HG03039 (cell line): ENCODE measurements around the gene POLG2.
"Not testable (repeated sequence)": the region's sequence is repeated elsewhere in the genome, so short reads cannot be mapped to it uniquely, and the experiment has no call there.

Experiments
- ATAC-seq: cut with Tn5 transposase; IDR thresholded peaks from one replicate; pipeline ENCODE4 v1.9.1; 2021; ENCODE audit warnings: mild to moderate bottlenecking, moderate library complexity; ENCODE audit not compliant: unreplicated experiment

Gene POLG2

DNA sequence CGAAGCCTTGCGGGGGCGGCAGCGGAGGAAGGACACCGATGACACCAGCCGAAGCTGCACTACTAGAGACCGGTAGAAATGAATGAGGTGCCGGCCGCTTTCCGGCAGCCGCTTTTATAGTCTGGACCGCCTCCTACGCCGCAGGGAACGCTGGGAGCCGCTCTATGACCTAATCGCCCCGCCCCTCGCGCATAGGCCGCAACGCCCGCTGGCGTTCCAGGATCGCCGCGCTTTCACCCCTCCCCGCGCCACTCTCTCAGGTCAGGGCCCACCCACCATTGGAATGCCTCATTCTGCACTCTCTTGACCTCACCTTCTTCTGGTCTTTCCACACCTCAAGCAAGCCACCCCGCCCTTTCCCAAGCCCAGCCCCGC lies 9.3 kb upstream of the POLG2 start, which contains the start of gene DDX5:
Gene DDX5 (minus strand): TSS at position 89 of the 375 bp plus-strand sequence. CDS start 170 bp downstream, outside the sequence.
- peak; percentile 50 for ATAC-seq

DNA sequence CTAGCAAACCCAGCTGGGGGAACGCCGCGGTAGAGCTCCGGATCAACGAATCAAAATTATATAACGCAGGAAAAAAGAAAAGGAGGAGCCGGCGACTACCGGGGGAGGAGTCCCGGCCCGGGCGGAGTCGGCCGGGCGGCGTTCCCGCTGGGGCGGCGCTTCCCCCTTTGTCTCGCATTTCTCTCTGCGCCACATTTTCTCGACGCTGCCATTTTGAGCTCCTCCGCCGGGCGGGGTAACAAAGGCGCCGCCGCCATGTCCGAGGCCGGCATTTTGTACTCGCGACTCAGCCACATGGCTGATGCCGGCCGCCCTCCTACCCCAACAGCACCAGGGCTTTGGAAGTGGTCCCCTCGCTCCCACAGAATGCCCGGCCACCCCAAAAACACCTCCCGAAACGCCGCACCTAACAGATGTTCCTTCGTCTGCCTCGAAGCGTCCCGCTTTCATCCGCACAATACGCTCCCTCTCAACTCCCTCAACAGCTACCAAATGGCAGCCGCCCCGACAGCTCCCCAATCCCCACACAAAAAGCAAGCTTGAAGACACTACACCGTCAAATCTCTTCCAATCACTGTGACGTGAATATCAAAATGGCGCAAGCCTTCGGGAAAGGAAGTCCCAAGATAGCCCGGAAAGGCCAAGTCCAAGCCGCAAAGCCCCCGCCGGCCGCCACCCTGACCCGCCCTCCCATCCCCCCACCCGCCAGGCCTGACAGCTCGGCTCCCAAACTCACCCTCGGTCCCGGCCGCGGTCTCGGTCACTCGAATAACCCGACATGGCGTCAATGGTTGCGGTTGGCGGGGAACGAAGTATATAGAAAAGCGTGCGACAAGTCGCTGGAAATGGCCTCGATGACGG lies 8.7 kb upstream of the POLG2 start:
- ATAC-seq, result no peak

DNA sequence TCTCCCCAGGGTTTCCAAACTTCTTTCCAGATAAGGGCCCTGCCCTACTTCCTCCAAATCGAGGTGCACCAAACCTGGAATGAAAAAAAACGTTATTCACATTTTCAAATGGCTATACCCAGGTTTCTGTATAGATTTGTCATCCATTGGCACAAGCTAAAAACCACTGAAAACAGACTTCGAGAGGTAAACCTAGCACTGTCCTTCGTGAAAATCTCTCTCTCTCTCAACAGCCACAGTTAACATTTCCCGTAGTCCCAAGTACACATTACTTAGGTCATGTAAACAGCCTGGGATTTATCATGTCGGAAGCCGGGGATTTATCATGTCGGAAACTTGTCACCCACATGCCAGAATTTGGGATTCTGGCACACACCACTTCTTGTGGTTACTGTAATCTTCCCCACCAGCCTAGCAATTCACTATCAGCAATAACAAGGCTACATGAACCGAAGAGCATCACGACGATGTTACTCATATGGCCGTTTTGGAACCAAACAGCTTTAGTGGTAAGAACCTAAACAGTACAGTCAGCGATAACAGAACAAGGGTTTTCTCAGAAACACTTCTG lies 8.0 kb upstream of the POLG2 start:
- ATAC-seq, result no peak

DNA sequence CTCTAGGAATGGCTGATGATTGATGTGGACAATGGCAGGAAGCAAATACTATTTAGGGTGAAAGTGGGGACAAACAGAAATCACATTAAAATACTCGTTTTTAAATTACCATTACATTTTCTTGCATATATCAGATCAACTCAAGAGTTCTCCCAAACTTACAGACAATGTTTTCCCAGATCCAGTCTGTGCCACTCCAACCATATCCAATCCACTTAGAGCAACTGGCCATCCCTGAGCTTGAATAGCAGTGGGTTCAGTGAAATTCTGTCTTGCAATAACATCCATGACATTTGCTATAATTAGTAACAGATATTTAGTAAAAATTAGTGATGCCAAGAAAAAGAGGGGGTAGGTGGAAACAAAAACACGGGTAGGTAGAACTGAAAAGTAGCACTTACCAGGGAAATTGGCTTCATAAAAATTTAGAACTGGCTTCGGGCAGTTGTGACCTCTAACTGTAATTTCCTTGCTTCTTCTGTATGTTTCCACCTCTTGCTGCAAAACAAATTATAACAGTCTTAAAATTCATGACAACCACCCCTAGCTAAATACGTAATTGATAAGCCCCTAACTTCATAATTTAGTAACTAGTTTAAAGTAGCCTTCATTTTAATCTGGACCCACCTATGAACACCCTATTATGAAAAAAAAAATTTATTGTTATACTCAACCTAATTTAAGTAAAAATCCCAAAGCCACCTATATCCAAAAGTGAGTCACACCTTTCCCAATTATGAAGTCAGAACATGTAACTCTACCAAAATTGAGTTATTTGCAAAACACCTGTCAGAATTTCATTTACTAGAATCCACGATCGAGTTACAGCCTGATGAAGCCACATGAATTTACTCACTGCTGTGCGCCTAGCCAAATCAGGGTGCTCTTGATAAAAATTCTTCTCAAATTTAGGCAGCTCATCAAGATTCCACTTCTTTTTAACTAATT lies 7.2 kb upstream of the POLG2 start:
- no peak for ATAC-seq

DNA sequence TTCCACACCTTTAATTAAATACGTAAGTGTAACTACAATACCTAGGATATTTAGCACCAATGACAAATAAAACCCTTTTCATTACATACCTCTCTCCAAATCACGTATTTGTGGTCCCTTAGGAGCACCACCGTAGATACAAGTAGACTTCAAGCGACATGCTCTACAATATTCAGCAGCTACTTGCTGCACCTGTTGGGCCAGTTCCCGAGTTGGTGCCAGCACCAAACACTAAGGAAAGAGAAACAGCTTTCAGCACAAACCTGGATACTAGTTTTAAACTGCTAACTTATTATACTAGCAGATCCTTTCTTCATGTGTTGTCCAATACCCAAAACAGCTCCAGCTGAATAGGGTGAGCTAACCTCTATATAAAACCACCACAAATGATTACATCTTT lies 6.5 kb upstream of the POLG2 start:
- no peak for ATAC-seq

DNA sequence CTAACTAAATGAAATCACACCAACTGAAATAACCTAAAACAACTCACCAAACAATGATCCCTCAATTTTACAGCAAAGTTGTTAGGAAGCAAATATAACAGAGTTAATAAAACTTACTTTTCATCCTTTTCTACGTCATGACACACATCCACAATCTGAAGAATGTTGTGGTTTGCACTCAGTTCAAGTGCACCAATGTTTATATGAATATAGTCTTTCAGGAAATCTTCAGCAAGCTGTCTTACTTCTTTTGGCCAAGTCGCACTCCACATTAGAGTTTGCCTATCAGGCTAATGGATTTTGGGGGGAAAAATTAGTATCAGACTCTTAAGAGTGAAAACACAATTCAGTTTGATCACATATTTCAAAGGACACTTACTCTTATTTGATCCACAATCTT lies 6.0 kb upstream of the POLG2 start:
- no peak for ATAC-seq

DNA sequence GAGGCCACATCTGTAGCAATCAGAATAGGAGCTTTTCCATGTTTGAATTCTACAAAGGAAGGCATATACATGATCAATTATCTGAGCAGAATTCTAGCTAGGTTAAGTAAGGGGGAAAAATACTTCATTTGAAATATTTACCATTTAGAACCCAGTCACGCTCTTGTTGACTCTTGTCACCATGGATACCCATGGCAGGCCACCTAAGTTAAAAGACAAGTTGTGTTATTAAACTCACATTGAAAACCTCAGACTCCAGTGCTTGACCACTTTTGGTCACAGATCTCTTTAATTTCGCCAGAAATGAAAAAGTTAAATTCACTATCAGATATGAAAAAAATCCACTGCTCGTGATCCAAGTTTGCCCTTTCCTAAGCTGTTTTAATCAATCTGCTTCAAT lies 5.2 kb upstream of the POLG2 start:
- no peak for ATAC-seq

DNA sequence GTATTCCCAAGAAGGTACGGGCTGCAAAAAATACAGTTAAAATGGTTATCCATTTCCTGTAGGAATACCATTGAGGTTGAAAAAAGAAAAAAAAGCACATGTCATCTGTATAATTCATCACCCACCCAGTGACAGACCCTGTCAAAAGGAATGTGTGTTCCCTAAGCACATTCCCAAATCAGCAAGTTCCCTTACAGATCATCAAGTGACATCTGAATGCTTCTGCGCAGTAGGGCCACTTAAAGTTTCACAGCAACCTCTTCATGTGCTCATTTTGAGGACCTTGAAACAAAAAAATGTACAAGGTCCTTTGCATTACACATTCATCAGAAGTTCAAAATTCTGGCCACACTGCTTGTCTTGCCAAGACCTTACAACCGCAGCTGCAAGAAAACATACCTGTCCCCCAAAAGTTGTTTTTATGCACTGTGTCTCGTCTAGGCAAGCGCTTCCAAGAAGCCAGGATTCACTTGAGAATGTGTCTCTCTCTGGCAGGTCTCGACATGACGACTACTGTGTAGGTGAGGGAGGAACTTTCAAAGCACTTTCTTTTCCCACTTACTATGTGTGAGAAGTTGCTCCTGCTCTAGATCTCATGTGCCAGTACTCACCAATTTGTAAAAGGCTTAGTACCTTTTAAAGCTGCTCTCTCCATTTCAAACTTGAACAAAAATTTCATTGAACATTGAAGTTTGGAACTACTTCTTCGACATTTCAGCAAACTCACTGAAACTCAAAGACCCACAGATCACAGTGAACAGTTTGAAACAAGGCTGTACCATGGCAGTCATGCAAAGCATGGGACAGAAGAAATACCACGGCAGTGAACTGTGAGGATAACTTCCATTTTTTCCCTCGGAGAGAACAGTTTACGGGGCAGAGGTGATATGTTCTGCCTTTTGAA lies 4.3 kb upstream of the POLG2 start:
- ATAC-seq, result no peak

DNA sequence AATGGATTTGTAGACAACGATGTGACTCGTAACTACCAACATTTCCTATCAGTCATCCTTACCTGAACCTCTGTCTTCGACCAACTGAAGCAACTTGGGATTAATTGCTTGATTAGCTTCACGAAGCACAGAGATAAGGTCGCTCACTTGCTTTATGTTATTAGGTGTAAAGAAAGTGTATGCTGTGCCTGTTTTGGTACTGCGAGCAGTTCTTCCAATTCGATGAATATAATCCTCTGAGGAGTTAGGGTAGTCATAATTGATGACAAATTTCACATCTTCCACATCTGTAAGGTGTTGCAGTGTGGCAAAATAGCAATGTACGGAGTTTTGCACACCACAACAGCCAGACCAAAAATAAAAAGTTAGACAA lies 3.6 kb upstream of the POLG2 start:
- ATAC-seq, result no peak

DNA sequence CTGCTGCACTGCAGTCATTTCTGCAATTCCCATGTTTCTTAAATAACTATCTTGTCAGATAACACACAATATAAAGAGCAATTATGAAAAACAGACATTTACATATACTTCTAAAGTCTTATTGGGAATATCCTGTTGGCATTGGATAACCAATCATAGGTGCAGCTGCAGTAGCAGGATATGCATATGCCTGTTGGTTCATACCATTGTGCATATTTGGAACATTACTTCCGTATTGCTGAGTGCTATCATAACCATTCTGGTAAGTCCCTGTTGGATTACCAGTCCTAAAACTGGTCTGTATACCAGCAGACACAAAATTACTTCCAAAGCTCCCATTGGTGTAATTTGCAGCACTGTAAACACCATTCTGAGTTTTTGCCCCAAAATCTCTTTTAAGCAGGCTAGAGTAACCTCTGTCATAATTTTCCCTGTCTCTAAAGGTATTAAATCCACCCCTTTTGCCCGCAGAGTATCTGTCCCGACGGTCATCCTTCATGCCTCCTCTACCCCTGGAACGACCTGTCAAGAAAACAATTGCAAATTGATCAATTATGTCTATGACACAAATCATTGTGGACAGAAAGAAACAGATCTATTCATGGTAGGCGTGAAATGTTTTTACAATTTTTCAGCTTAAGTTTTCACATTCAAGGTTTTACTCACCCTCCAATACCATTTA lies 3.1 kb upstream of the POLG2 start:
- ATAC-seq, result no peak

DNA sequence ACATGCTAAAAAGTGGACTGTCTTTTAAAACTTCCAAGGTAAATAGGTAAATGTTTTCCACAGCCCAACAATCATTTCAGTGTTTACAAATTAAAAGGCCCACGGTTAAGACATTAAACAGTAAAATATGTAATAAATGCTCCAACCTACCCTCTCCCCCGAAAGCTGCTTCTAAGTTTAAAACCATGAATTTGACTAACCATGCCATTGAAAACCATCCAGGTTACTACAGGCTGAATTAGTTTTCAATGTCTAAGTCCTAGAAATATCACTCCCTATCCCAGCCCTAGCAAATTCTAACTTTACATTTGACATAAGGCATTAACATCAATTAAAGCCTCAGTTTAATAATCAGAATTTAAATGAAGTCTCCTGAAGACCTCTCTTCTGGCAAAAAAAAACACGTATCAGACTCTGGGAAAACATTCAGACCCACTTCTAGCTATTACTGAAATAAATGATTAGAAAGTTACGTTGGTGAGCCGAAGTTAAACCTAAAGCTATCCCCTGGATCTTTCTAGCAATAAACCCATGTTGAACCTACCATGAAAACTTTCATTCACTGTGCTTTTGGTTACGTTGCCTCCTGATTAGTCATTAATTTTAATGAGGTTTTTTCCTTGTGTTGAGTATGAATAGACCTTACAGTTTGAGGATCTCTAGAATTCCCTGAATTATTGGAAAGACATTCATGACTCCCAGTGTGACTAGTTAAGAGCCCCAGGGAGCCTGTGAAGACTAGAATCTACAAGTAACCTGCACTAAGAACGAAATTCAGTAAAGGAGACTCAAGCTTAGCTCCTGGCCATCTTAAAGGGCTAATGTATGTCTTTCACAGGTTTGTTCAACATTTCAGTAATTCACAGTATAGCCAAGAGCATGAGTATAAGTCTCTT lies 1.7 kb upstream of the POLG2 start:
- ATAC-seq, result no peak

DNA sequence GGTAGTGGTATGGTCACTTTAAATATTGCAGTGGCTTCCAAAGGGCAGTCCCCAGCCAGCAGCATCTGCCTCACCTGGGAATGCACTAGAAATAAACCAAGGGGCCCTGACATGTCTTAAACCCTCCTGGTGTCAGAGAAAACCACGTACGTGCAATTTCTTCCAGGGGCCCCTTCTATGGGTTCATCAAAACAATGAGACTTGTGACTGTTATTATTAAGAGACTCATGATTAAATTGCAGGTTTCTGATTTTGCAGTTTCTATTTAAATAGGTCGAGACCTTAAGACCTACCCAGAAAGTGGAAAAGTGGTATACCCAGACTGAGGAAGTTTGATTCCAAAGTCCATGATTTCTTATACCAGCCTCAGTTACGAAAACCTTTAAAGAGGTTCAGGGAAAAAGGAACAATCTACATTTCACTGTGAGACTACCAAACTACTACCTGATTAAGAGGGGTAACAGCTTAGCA lies 746 bp upstream of the POLG2 start:
- no peak for ATAC-seq

DNA sequence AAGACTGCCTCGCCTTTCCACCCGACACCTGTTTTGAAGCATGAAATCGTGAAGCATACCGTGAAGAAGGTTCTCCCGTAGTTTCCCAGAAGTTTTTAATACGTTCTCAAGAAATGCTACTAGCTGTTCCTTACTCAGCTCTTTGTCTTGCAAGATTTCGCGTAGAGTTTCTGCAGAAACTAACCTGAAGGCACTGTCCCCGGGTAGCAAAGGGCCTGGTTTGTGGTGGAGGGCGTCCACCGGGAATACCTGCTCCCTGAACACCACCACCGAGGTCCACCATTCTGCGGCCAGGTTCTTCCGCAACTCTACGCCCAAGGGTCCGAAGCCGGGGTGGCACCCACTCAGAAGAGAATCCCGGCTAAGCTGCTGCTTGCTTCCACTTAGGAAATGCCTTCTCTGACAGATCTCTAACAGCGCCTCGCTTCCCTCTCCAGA lies 487 bp downstream of the POLG2 start:
- ATAC-seq, result no peak

DNA sequence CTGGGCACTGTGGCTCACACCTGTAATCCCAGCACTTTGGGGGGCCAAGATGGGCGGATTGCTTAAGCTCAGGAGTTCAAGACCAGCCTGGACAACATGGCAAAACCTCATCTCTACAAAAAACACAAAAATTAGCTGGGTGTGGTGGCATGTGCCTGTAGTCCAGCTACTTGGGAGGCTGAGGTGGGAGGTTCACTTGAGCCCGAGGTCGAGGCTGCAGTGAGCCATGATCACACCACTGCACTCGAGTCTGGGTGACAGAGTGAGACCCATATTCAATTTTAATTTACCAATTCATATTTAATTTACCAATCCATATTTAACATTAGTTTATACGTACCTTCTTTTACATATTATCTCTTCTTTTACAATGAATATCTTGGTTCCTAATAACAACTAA lies 1.6 kb downstream of the POLG2 start:
- not testable (repeated sequence) for ATAC-seq

DNA sequence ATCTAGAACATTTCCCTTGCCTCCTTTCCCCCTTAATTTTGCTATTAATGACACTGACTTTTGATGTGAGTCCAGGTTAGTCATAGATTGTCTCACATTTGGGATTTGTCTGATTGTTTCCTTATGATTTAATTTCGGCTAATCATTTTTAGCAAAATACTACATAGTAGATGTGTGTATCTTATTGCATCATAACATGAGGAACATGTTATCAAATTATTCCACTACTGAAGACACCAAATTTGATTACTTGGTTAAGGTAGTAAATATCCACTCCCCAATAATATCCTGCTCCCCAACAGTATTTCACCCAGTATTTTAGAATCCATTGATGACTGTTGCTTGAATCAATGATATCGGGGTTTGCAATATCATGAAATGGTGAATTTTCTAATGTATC lies 2.7 kb downstream of the POLG2 start:
- ATAC-seq, result no peak

DNA sequence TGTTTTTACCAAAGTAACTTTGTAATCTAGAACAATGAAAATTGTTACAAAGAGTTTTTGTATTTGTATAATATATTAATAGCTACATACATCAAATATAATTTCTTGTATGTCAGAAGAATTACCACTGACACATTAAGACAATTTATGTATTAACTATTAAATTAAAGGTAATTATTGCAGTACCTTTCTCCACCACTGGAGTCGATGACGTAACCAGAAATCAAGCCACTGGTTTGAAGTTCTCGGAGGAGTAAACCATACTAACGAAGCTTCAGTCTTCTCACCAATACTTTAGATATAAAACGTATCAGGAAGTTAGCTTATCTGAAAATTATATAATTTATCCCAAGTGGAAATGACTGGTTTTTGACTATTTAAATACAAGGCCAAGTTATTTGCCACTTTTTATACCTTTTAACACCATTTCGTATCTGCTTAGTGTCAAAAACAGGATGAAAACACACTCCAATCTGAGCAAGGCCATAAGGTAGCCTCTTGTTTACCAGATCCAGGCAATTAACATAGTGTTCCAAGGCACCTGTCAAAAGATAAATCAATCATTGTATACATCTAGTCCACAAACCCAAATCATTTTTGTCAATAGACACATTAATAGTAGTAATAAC lies 4.3 kb downstream of the POLG2 start:
- ATAC-seq, result no peak

DNA sequence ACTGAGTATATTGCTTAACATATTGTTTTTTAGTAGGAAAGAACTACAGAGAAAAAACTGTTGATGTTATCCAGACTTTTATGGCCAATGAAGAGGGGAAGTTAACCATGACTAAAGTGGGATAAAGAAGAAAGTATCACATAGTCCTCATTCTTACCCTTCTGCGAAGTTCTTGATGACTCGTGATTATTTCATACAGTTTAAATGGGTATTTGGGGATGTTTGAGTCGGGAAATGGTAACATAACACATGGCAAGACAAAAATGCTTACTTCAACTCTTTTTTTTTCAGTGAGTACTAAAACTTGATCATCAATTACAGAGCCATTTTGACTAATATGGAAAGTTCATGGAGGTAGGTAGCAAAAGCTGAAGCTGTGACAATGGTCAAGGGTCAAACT lies 4.9 kb downstream of the POLG2 start:
- ATAC-seq, result no peak
